ENCODE results near the gene C3orf20.
"Not testable (repeated sequence)": the region's sequence is repeated elsewhere in the genome, so short reads cannot be mapped to it uniquely, and the experiment has no call there.

Gene C3orf20

GRCh38 chr3:14650193-14650592 lies 24.7 kb upstream of the C3orf20 start:
- no peak for FAIRE-seq

GRCh38 chr3:14651440-14652251 lies 23.3 kb upstream of the C3orf20 start, which contains the start of gene CCDC174:
Gene CCDC174 (plus strand): TSS chr3:14651762. CDS start chr3:14651837, 75 bp downstream.
- peak; percentile 41 for FAIRE-seq

GRCh38 chr3:14652360-14652907 lies 22.5 kb upstream of the C3orf20 start:
- FAIRE-seq: not testable (repeated sequence)

GRCh38 chr3:14657579-14657978 lies 17.4 kb upstream of the C3orf20 start:
- no peak for FAIRE-seq

- no peak for FAIRE-seq
These were observed 16.0 kb upstream of the C3orf20 start for GRCh38 chr3:14658978-14659377.

GRCh38 chr3:14660942-14661341 lies 14.0 kb upstream of the C3orf20 start:
- no peak for FAIRE-seq

GRCh38 chr3:14663396-14664135 lies 11.4 kb upstream of the C3orf20 start:
- FAIRE-seq: no peak

GRCh38 chr3:14664170-14664569 lies 10.8 kb upstream of the C3orf20 start:
- no peak for FAIRE-seq

- no peak for FAIRE-seq
These were observed 2.4 kb upstream of the C3orf20 start for GRCh38 chr3:14672588-14672987.

GRCh38 chr3:14676881-14677280 lies 1.9 kb downstream of the C3orf20 start:
- FAIRE-seq: no peak

- no peak for FAIRE-seq
These were observed 3.1 kb downstream of the C3orf20 start for GRCh38 chr3:14678015-14678503.

GRCh38 chr3:14680115-14680514 lies 5.2 kb downstream of the C3orf20 start:
- FAIRE-seq: no peak

- no peak for FAIRE-seq
These were observed 5.8 kb downstream of the C3orf20 start for GRCh38 chr3:14680716-14681115.

GRCh38 chr3:14684447-14684846 lies 9.5 kb downstream of the C3orf20 start:
- FAIRE-seq: no peak

GRCh38 chr3:14685179-14685578 lies 10.2 kb downstream of the C3orf20 start:
- no peak for FAIRE-seq

- no peak for FAIRE-seq
These were observed 12.4 kb downstream of the C3orf20 start for GRCh38 chr3:14687360-14687759.

- no peak for FAIRE-seq
These were observed 13.6 kb downstream of the C3orf20 start for GRCh38 chr3:14688525-14688924.

- no peak for FAIRE-seq
These were observed 14.5 kb downstream of the C3orf20 start for GRCh38 chr3:14689247-14689980.

- FAIRE-seq: no peak
These were observed 16.3 kb downstream of the C3orf20 start for GRCh38 chr3:14691239-14691638.

- FAIRE-seq: no peak
These were observed 16.8 kb downstream of the C3orf20 start for GRCh38 chr3:14691719-14692118.

GRCh38 chr3:14698601-14699244 lies 23.8 kb downstream of the C3orf20 start:
- no peak for FAIRE-seq

GRCh38 chr3:14699643-14700042 lies 24.7 kb downstream of the C3orf20 start:
- no peak for FAIRE-seq

Measured in colon (tissue), 2 donors.